Neural cell (in vitro differentiated cells): ENCODE measurements around the gene UGT2B7. TPM values are rescaled to one million over a fixed set of nuclear protein-coding genes. Genes with fewer than 3 reads are reported as not detected.

Experiments
- H2AFZ ChIP-seq: fragments of 200-600, 300-800 bp; sonication (generic), shearing (Covaris generic); 2 replicates; pipeline ENCODE4 v1.6.0; 2014; ENCODE audit warnings: low read depth, mild to moderate bottlenecking, antibody characterized with exemption, low read length, moderate library complexity
- H3F3A ChIP-seq: fragments of 200-600 bp; shearing (Covaris generic); 2 replicates; pipeline ENCODE4 v1.6.1; 2016; ENCODE audit warnings: mild to moderate bottlenecking, moderate library complexity, mixed read lengths, antibody characterized with exemption, low read length; ENCODE audit not compliant: insufficient read depth, poor library complexity, severe bottlenecking
- H3K27ac ChIP-seq: fragments of 200-600, 300-800 bp; sonication (generic), shearing (Covaris generic); 2 replicates; pipeline ENCODE4 v1.5.1; 2014; ENCODE audit warnings: mild to moderate bottlenecking, low read length, moderate library complexity
- H3K27me3 ChIP-seq: fragments of 300-800, 200-600 bp; sonication (generic), shearing (Covaris generic); 2 replicates; pipeline ENCODE4 v1.6.0; 2014; ENCODE audit warnings: mild to moderate bottlenecking, low read depth, low read length, moderate library complexity; ENCODE audit not compliant: insufficient read depth
- H3K36me3 ChIP-seq: fragments of 300-800, 200-600 bp; sonication (generic), shearing (Covaris generic); 2 replicates; pipeline ENCODE4 v1.5.1; 2014; ENCODE audit warnings: mild to moderate bottlenecking, antibody characterized with exemption, low read length, moderate library complexity; ENCODE audit not compliant: insufficient read depth
- H3K4me2 ChIP-seq: fragments of 300-800, 200-600 bp; sonication (generic), shearing (Covaris generic); 2 replicates; pipeline ENCODE4 v1.6.0; 2014; ENCODE audit warnings: mild to moderate bottlenecking, low read length
- H3K4me3 ChIP-seq: fragments of 300-800, 200-600 bp; sonication (generic), shearing (Covaris generic); 2 replicates; pipeline ENCODE4 v1.5.1; 2014; ENCODE audit warnings: mild to moderate bottlenecking, low read length, moderate library complexity
- H3K79me2 ChIP-seq: fragments of 200-600 bp; shearing (Covaris generic); replicated peaks from 2 replicates; pipeline ENCODE4 v1.6.0; 2014; ENCODE audit warnings: mild to moderate bottlenecking, low read length, moderate library complexity; ENCODE audit not compliant: insufficient read depth
- H3K9ac ChIP-seq: fragments of 300-800, 200-600 bp; sonication (generic), shearing (Covaris generic); 2 replicates; pipeline ENCODE4 v1.6.1; 2016; ENCODE audit warnings: mild to moderate bottlenecking, low read length, mixed read lengths
- H3K9me2 ChIP-seq: fragments of 200-600 bp; shearing (Covaris generic); 2 replicates; pipeline ENCODE4 v1.6.1; 2016; ENCODE audit warnings: mild to moderate bottlenecking, low read length, mixed read lengths; ENCODE audit not compliant: insufficient read depth
- H3K9me3 ChIP-seq: fragments of 200-600, 300-800 bp; sonication (generic), shearing (Covaris generic); 2 replicates; pipeline ENCODE4 v1.6.1; 2016; ENCODE audit warnings: mild to moderate bottlenecking, mixed run types, low read length, moderate library complexity, mixed read lengths
- H4K20me1 ChIP-seq: fragments of 200-600 bp; shearing (Covaris generic); 2 replicates; pipeline ENCODE4 v1.6.1; 2016; ENCODE audit warnings: mild to moderate bottlenecking, mixed run types; ENCODE audit not compliant: insufficient read depth
- CTCF ChIP-seq: fragments of 450-650 bp; IDR thresholded peaks from 2 replicates; pipeline ENCODE4 v1.5.1; 2014; ENCODE audit warnings: antibody characterized with exemption, mild to moderate bottlenecking, moderate library complexity; ENCODE audit not compliant: poor library complexity, severe bottlenecking
- EP300 ChIP-seq: fragments of 450-650 bp; conservative IDR thresholded peaks from 2 replicates; pipeline ENCODE4 v1.6.1; 2014; ENCODE audit warnings: antibody characterized with exemption, mild to moderate bottlenecking, moderate library complexity; ENCODE audit not compliant: poor library complexity, severe bottlenecking
- EZH2 ChIP-seq: fragments of 200-600, 300-800 bp; shearing (Covaris generic), sonication (generic); IDR thresholded peaks from 2 replicates; pipeline ENCODE4 v1.6.1; 2014; ENCODE audit warnings: antibody characterized with exemption, low read length, borderline replicate concordance, mild to moderate bottlenecking; ENCODE audit not compliant: insufficient read depth, poor library complexity, severe bottlenecking
- MXI1 ChIP-seq: fragments of 450-650 bp; conservative IDR thresholded peaks from 2 replicates; pipeline ENCODE4 v1.6.1; 2014; ENCODE audit warnings: antibody characterized with exemption, mild to moderate bottlenecking; ENCODE audit not compliant: poor library complexity, severe bottlenecking
- POLR2AphosphoS5 ChIP-seq: IDR thresholded peaks from 2 replicates; pipeline ENCODE4 v1.6.1; 2012
- RAD21 ChIP-seq: fragments of 450-650 bp; conservative IDR thresholded peaks from 2 replicates; pipeline ENCODE4 v1.6.1; 2014; ENCODE audit warnings: antibody characterized with exemption, mild to moderate bottlenecking, moderate library complexity
- REST ChIP-seq: IDR thresholded peaks from 2 replicates; pipeline ENCODE4 v1.6.1; 2012; ENCODE audit warnings: borderline replicate concordance
- SMC3 ChIP-seq: fragments of 450-650 bp; conservative IDR thresholded peaks from 2 replicates; pipeline ENCODE4 v1.6.1; 2014; ENCODE audit warnings: antibody characterized with exemption, mild to moderate bottlenecking, moderate library complexity; ENCODE audit not compliant: poor library complexity
- TAF1 ChIP-seq: IDR thresholded peaks from 2 replicates; pipeline ENCODE4 v1.6.1; 2012; ENCODE audit warnings: low read depth
- polyA plus RNA-seq: library from polyadenylated mRNA; depleted of rRNA; stranded (reverse); fragments of >200 nt; gene quantifications from 2 replicates; pipeline ENCODE4 v1.2.3, GENCODE V29; 2014

Gene UGT2B7
- polyA plus RNA-seq, 1 donor from 2014 or later = not detected

GRCh38 chr4:69058410-69059059 lies 37.7 kb upstream of the UGT2B7 start:
- Histone ChIP-seq H3K4me3 (no peak overlapping the region), H3K4me2 (no peak overlapping the region)

More at GRCh38 chr4:69058410-69059059, 37.7 kb upstream of the UGT2B7 start:
- no peak for TF ChIP-seq POLR2AphosphoS5
- TF ChIP-seq EP300 = no peak
- TF ChIP-seq TAF1 = no peak
- no peak for TF ChIP-seq EZH2
- TF ChIP-seq RAD21 = no peak
- no peak for TF ChIP-seq SMC3
- TF ChIP-seq CTCF = no peak
- TF ChIP-seq REST = no peak
- no peak for TF ChIP-seq MXI1
- no peaks in the 10 kb centered on the region for H3K79me2 ChIP-seq
- H3K27me3 ChIP-seq = no peaks in the 10 kb centered on the region
- H3K36me3 ChIP-seq = no peaks in the 10 kb centered on the region
- no peaks in the 10 kb centered on the region for H3K9me2 ChIP-seq
- H3K9ac ChIP-seq = no peak overlapping the region
- H4K20me1 ChIP-seq = no peaks in the 10 kb centered on the region
- no peaks in the 10 kb centered on the region for H3F3A ChIP-seq
- no peak overlapping the region for H3K27ac ChIP-seq
- H2AFZ ChIP-seq = no peak overlapping the region
- H3K9me3 ChIP-seq = no peaks in the 10 kb centered on the region
